Measurements from ENCODE around the gene SGTA. TPM values are rescaled to one million over a fixed set of nuclear protein-coding genes. Genes with fewer than 3 reads are reported as not detected.

SGTA gene
- total and polyA plus RNA-seq, 2 of the 13 experiments (the other 11 are each of a cell fraction or from before 2014, with no cell fraction given), result 43.9 to 47.4 TPM

- TF ChIP-seq, protein P1, sequence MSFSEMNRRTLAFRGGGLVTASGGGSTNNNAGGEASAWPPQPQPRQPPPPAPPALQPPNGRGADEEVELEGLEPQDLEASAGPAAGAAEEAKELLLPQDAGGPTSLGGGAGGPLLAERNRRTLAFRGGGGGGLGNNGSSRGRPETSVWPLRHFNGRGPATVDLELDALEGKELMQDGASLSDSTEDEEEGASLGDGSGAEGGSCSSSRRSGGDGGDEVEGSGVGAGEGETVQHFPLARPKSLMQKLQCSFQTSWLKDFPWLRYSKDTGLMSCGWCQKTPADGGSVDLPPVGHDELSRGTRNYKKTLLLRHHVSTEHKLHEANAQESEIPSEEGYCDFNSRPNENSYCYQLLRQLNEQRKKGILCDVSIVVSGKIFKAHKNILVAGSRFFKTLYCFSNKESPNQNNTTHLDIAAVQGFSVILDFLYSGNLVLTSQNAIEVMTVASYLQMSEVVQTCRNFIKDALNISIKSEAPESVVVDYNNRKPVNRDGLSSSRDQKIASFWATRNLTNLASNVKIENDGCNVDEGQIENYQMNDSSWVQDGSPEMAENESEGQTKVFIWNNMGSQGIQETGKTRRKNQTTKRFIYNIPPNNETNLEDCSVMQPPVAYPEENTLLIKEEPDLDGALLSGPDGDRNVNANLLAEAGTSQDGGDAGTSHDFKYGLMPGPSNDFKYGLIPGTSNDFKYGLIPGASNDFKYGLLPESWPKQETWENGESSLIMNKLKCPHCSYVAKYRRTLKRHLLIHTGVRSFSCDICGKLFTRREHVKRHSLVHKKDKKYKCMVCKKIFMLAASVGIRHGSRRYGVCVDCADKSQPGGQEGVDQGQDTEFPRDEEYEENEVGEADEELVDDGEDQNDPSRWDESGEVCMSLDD (CRISPR knock-in tag; IDR thresholded peaks at IDR 0.05; ENCODE audit: borderline replicate concordance), result no peak
- TF ChIP-seq ZNF281 (CRISPR knock-in tag; IDR thresholded peaks at IDR 0.05; ENCODE audit: borderline replicate concordance), result no peak
- no peak; the same call in 1 of the 2 replicates for TF ChIP-seq MED1 (CRISPR knock-in tag; IDR thresholded peaks at IDR 0.05)
- no peak for TF ChIP-seq NPAS2 (CRISPR knock-in tag; IDR thresholded peaks at IDR 0.05; ENCODE audit: borderline replicate concordance)
- no peak for TF ChIP-seq SAP130 (CRISPR knock-in tag; IDR thresholded peaks at IDR 0.05; ENCODE audit: low read depth)
- no peak for TF ChIP-seq ATAD3A (CRISPR knock-in tag; IDR thresholded peaks at IDR 0.05)
- no peak for TF ChIP-seq ZNF230 (CRISPR knock-in tag; IDR thresholded peaks at IDR 0.05)
- no peak for TF ChIP-seq MAZ (IDR thresholded peaks at IDR 0.05; ENCODE audit: borderline replicate concordance, low read depth, low read length)
- TF ChIP-seq MAZ (CRISPR knock-in tag; IDR thresholded peaks at IDR 0.05; ENCODE audit: low read depth), result no peak
- no peak for TF ChIP-seq ZNF142 (CRISPR knock-in tag; IDR thresholded peaks at IDR 0.05)
- TF ChIP-seq ETS1 (CRISPR knock-in tag; IDR thresholded peaks at IDR 0.05), result no peak
- no peak for TF ChIP-seq HMG20A (CRISPR knock-in tag; IDR thresholded peaks at IDR 0.05; ENCODE audit: borderline replicate concordance)
- TF ChIP-seq HNRNPUL1 (IDR thresholded peaks at IDR 0.05; ENCODE audit: low read depth, low read length), result no peak
- TF ChIP-seq TIGD3 (CRISPR knock-in tag; IDR thresholded peaks at IDR 0.05; ENCODE audit: borderline replicate concordance), result no peak
- peak; percentile 18; the same call in 1 of the 2 replicates for TF ChIP-seq ZNF777 (CRISPR knock-in tag; IDR thresholded peaks at IDR 0.05)
- TF ChIP-seq SATB2 (CRISPR knock-in tag; IDR thresholded peaks at IDR 0.05), result no peak
Measured at GRCh38 chr19:2820112-2820702, 37.1 kb upstream of the SGTA start (continued).

Data from HepG2 (cell line).